ENCODE results near the gene DAB2IP. TPM values are rescaled to one million over a fixed set of nuclear protein-coding genes. Genes with fewer than 3 reads are reported as not detected.

Gene DAB2IP
- total and polyA plus RNA-seq, 2 donors from 2014 or later: 33.8 to 105 TPM

DNA sequence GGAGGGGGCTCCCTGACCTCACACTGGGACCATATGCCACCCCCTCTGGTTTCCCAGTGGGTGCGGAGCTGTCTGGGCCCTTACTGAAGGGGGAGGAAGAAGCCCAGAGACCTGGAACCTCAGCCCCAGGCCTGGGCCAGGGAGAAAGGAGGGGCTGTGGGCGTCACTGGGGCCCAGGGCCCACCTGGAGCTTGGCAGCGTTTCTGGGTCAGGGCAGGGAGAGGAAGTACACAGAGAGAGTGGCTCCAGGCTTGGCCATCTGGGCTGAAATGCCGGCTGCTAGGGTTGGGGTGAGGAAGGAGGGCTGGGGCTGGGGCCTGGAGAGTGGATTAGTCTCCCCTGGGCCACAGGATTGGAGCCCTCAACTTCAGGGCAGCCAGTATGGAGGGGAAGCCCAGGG lies 6.4 kb upstream of the DAB2IP start:
- DNase-seq (peak in 2 of 5 donors; percentile 64 to 74), FAIRE-seq (no peak)
- Histone ChIP-seq H3K27ac (ENCODE audit: low read depth in 2 of 2, low read length in 2 of 2) (peak overlapping the region; percentile 66 to 77), H3K4me3 (ENCODE audit: low read length in 3 of 3) (no peak overlapping the region), H3K4me1 (ENCODE audit: control insufficient read depth in 2 of 3, insufficient read depth in 2 of 3, low read depth in 1 of 3, low read length in 3 of 3) (peaks cover 6 to 39% (median 33%) of the 10 kb centered on the region in 3 donors), H3K27me3 (ENCODE audit: control insufficient read depth, insufficient read depth, low read length) (no peaks in the 10 kb centered on the region), H3K36me3 (ENCODE audit: control insufficient read depth in 2 of 3, insufficient read depth in 3 of 3, low read length in 3 of 3) (no peaks in the 10 kb centered on the region), H3K9ac (ENCODE audit: low read length in 3 of 3) (peak overlapping the region in 1 of 3 donors; percentile 29), H3K9me3 (ENCODE audit: control insufficient read depth in 2 of 3, insufficient read depth in 1 of 3, low read length in 3 of 3) (no peaks in the 10 kb centered on the region)
- intact Hi-C loops (cut with DNase I): no loop called here
- TF ChIP-seq, protein P1, sequence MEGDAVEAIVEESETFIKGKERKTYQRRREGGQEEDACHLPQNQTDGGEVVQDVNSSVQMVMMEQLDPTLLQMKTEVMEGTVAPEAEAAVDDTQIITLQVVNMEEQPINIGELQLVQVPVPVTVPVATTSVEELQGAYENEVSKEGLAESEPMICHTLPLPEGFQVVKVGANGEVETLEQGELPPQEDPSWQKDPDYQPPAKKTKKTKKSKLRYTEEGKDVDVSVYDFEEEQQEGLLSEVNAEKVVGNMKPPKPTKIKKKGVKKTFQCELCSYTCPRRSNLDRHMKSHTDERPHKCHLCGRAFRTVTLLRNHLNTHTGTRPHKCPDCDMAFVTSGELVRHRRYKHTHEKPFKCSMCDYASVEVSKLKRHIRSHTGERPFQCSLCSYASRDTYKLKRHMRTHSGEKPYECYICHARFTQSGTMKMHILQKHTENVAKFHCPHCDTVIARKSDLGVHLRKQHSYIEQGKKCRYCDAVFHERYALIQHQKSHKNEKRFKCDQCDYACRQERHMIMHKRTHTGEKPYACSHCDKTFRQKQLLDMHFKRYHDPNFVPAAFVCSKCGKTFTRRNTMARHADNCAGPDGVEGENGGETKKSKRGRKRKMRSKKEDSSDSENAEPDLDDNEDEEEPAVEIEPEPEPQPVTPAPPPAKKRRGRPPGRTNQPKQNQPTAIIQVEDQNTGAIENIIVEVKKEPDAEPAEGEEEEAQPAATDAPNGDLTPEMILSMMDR (IDR thresholded peaks at IDR 0.05; ENCODE audit: borderline replicate concordance, extremely low read depth, insufficient read depth): no peak

DNA sequence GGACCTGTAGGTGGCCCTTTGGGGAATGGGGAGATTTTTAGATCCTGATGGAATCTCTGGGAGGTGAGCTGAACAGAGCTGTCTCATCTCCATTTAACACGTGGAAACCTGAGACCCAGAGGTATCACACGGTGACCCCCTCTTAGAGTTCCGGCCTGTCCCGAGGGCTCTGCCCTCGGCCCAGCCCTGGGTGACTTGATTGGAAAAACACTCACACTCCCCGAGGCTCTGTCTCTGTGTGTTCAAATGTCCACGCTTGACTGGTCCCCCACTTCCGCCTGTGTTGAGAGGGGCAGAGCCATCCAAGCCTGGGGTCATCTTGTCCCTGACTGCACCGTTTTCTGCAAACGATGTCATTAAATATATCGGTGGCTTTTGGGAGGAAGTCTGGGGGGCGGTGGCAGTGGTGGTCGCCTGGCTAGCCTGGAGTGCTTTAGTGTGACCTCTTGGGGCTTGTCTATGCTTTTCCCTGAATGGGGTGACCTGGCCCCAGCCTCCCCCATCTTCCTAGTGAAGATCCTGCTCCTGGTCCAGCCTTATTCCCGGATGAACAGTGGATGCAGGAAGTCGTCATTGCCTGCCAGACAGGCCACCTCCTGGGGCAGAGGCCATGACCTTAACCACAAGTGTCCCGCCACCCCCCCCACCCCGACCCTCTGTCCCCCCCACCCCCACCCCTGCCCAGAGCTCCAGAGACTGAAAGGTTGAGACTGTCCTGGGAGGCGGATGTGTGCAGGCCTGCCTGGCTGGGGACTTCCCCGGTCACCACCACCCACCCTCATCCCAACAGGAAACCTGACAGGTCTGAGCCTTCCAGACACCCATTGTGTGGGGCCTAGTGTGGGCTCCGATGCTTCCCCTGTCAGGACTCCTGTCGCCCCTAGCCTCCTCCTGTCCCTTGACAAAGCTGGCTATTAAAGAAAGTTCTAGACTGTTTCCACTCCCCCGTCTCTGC lies 5.3 kb upstream of the DAB2IP start:
- TF ChIP-seq, protein P1 (IDR thresholded peaks at IDR 0.05; ENCODE audit: borderline replicate concordance, extremely low read depth, insufficient read depth): no peak

GRCh38 chr9:121646992-121647391 lies 4.4 kb upstream of the DAB2IP start:
- FAIRE-seq (no peak), DNase-seq (no peak)
- no peaks in the 10 kb centered on the region for H3K36me3 ChIP-seq (ENCODE audit: control insufficient read depth in 2 of 3, insufficient read depth in 3 of 3, low read length in 3 of 3)
- peaks cover 7 to 40% (median 29%) of the 10 kb centered on the region in 3 donors for H3K4me1 ChIP-seq (ENCODE audit: control insufficient read depth in 2 of 3, insufficient read depth in 2 of 3, low read depth in 1 of 3, low read length in 3 of 3)
- peak overlapping the region in 1 of 2 donors; percentile 62 for H3K27ac ChIP-seq (ENCODE audit: low read depth in 2 of 2, low read length in 2 of 2)
- TF ChIP-seq, protein P1 (IDR thresholded peaks at IDR 0.05; ENCODE audit: borderline replicate concordance, extremely low read depth, insufficient read depth): no peak
- no peak overlapping the region for H3K9ac ChIP-seq (ENCODE audit: low read length in 3 of 3)
- no peaks in the 10 kb centered on the region for H3K27me3 ChIP-seq (ENCODE audit: control insufficient read depth, insufficient read depth, low read length)
- H3K4me3 ChIP-seq (ENCODE audit: low read length in 3 of 3): no peak overlapping the region
- intact Hi-C loops (cut with DNase I): no loop called here
- H3K9me3 ChIP-seq (ENCODE audit: control insufficient read depth in 2 of 3, insufficient read depth in 1 of 3, low read length in 3 of 3): no peaks in the 10 kb centered on the region

More for the DNA sequence above, 5.3 kb upstream of the DAB2IP start:
- FAIRE-seq (no peak), DNase-seq (peak in 3 of 5 donors; percentile 75 to 86 (median 84))
- Histone ChIP-seq H3K27ac (ENCODE audit: low read depth in 2 of 2, low read length in 2 of 2) (peak overlapping the region; percentile 66 to 77), H3K9me3 (ENCODE audit: control insufficient read depth in 2 of 3, insufficient read depth in 1 of 3, low read length in 3 of 3) (no peaks in the 10 kb centered on the region), H3K36me3 (ENCODE audit: control insufficient read depth in 2 of 3, insufficient read depth in 3 of 3, low read length in 3 of 3) (no peaks in the 10 kb centered on the region), H3K4me3 (ENCODE audit: low read length in 3 of 3) (peak overlapping the region in 1 of 3 donors; percentile 17), H3K4me1 (ENCODE audit: control insufficient read depth in 2 of 3, insufficient read depth in 2 of 3, low read depth in 1 of 3, low read length in 3 of 3) (peaks cover 7 to 39% (median 33%) of the 10 kb centered on the region in 3 donors), H3K9ac (ENCODE audit: low read length in 3 of 3) (peak overlapping the region in 1 of 3 donors; percentile 29), H3K27me3 (ENCODE audit: control insufficient read depth, insufficient read depth, low read length) (no peaks in the 10 kb centered on the region)
- intact Hi-C loops (cut with DNase I): no loop called here

Data from kidney (tissue), 14 donors.